GM18499 (cell line): ENCODE results near the gene CDIP1.

Experiments
- ATAC-seq: cut with Tn5 transposase; IDR thresholded peaks from one replicate; pipeline ENCODE4 v1.9.1; 2021; ENCODE audit warnings: moderate number of reproducible peaks; ENCODE audit not compliant: insufficient read depth, unreplicated experiment

CDIP1 gene

DNA sequence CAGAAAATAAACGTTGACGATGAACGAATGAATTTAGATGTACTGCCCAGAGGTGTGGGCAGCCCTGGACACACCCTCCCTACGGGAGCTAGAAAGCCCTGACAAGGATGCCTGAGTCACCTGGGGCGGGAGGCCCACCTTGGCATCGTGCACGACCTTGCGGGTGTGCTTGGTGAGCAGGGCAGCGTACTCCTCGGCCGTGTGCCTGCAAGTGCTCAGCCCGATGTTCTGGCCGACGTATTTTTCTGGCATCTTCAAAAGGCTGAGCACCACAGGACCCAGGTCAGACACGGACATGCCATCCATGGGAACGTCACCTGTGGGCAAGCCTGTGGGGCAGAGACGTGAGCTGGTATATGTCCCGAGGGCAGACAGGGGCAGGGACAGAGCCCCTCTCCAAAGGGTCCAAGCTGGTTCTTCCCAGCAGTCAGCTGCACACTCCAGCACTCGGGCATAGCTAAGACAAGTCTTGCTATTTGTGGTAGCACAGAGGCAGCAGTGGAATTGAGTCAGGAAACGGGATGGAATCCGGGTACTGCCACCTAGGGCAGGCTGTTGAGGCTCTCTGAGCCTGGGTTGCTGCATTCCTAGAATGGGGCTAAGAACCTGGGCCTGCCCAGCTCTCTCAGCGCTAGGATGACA is 74.9 kb downstream of the CDIP1 start:
- no peak for ATAC-seq

DNA sequence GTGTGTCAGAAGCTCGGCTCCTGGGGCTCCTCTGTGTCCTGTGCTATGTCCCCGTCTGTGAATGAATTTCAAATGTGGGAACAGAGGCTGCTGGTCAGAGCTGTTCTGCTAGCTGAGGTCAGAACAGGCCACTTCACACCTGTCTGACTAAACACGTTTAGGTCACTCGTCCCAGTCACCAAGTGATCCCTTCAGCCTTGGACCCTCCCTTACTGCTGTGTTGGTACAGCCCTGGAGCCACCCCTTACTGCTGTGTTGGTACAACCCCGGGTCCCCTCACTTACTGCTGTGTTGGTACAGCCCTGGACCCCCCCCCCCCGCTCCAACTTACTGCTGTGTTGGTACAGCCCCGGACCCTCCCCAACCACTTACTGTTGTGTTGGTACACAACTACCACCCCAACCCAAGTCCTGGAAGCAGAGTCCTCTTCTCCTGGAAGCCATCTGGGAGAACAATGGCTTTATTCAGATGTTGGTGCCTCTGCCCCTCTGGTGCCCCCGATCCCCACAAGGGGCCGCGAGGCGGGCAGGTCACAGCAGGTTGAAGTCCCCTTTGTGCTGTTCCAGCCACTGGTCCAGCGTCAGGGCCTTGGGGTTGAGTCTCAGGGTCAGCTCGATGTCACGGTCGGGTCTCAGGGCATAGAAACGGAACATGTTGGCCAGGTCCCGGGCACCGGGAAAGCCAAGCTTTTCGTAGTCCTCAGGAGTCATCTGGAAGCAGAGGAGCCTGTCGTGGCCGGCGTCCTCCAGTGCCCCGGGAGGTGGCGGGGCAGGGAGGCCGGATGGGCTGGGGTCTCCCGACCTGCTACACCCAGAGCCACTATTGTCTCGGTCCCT is 77.1 kb downstream of the CDIP1 start:
- no peak for ATAC-seq

DNA sequence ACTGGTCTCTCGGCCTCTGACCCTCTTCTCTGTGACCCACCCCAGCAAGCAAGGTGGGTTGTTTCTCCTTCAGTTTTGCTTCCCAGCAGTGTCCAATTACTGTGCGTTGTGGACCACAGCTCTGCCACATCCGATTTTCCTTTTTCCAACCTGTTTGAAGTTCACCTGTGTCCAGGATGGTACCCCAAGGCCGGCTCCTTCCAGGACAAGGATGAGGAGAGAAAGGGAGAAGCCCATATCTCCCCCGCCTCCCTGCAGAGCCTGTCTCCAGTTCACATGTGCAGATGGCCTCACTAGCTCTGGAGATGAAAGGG is 77.7 kb downstream of the CDIP1 start:
- ATAC-seq: no peak
